Right lobe of liver (tissue), 4 donors: ENCODE measurements around the gene OR10A5.

Experiments
- POLR2A ChIP-seq: fragments of 450-650 bp; IDR thresholded peaks from one replicate; pipeline ENCODE4 v1.6.1; 2017; ENCODE audit warnings: antibody characterized with exemption, mild to moderate bottlenecking
- TF ChIP-seq, protein P1 (sequence below), 4 donors: fragments of 200-600 bp in 3 of 4; fragments of 450-650 bp in 1 of 4; IDR thresholded peaks; one replicate each; pipeline versions ENCODE4 v1.5.1 to v1.8.0; 2016 to 2022; ENCODE audit warnings: antibody characterized with exemption in 4 of 4, mild to moderate bottlenecking in 2 of 4
- donor health status: DM: no; HTN: no; CAD: no.
- donor health status: DM: no; HTN: no; CAD: no.
- donor health status: DM: no; HTN: yes; CAD: no.

DNA sequence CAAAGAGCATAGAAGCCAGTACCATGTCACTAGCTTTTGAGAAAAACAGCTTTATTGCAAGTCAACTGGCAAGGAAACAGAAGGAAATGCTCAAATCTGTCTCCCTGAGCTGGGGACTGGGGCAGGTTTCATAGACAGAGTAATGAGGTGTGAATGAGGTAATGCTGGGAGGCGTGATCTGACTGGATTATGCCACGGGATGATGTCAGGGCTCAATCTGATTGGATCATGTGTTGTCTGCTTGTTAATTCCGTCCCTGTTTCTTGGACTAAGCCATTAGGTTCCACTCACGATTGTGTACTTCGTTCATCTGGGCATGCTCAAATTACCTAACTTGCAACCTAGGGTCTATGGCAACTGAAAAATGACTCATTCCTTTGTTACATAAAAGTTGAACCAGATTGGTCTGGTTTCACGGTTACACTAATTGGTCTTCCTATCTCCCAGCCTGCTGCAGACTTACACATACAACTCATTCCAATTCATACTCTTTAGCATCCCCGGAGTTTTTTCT lies 20.2 kb upstream of the OR10A5 start:
- TF ChIP-seq POLR2A: no peak
- TF ChIP-seq, protein P1, sequence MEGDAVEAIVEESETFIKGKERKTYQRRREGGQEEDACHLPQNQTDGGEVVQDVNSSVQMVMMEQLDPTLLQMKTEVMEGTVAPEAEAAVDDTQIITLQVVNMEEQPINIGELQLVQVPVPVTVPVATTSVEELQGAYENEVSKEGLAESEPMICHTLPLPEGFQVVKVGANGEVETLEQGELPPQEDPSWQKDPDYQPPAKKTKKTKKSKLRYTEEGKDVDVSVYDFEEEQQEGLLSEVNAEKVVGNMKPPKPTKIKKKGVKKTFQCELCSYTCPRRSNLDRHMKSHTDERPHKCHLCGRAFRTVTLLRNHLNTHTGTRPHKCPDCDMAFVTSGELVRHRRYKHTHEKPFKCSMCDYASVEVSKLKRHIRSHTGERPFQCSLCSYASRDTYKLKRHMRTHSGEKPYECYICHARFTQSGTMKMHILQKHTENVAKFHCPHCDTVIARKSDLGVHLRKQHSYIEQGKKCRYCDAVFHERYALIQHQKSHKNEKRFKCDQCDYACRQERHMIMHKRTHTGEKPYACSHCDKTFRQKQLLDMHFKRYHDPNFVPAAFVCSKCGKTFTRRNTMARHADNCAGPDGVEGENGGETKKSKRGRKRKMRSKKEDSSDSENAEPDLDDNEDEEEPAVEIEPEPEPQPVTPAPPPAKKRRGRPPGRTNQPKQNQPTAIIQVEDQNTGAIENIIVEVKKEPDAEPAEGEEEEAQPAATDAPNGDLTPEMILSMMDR (IDR thresholded peaks at IDR 0.05): no peak
